ENCODE data around the gene ARHGAP10. TPM values are rescaled to one million over a fixed set of nuclear protein-coding genes. Genes with fewer than 3 reads are reported as not detected.

ARHGAP10 gene
- total RNA-seq, 1 donor from 2014 or later: 15.5 TPM

DNA sequence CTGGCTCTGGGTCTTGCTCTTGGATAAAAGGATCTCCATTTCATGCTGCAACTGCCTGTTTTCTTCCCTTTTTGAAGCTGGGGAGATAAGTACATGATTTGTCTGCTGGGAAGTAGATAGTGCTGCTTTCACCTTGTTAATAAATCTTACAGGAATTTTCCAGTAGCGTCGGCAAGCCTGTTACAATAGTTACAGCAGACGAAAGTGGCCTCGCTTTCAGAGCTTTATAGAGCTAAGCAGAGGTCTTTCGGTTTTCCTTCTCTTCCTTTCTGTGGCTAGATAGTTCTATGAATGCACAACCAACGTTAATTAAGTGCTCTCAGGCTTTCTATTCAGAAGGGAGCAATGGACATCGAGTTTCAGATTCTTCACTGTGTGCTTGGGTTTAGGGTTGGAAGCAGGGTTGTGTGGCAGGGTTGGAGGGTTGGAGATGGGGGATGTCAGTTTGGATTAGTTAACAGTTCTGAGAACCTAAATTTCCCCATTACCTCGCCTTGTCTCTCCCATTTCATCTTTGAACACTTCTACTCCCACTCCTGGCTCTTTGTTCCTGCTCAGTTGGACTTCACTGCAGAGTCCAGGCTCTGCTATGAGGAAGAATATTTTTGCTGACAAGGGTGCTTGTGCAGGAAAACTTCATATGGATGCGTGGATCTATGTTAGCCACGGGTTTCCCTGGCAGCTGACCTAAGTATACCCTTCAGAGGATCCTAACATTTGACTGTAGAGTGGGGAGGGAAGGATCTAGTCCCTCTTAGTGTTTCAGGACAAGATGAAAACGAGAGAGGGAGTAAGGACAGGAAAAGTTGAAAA, 237.9 kb downstream of the ARHGAP10 start:
- TF ChIP-seq, protein P1, sequence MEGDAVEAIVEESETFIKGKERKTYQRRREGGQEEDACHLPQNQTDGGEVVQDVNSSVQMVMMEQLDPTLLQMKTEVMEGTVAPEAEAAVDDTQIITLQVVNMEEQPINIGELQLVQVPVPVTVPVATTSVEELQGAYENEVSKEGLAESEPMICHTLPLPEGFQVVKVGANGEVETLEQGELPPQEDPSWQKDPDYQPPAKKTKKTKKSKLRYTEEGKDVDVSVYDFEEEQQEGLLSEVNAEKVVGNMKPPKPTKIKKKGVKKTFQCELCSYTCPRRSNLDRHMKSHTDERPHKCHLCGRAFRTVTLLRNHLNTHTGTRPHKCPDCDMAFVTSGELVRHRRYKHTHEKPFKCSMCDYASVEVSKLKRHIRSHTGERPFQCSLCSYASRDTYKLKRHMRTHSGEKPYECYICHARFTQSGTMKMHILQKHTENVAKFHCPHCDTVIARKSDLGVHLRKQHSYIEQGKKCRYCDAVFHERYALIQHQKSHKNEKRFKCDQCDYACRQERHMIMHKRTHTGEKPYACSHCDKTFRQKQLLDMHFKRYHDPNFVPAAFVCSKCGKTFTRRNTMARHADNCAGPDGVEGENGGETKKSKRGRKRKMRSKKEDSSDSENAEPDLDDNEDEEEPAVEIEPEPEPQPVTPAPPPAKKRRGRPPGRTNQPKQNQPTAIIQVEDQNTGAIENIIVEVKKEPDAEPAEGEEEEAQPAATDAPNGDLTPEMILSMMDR (IDR thresholded peaks at IDR 0.05; ENCODE audit: insufficient read depth, low read length, poor library complexity, severe bottlenecking): no peak
- no peaks in the 10 kb centered on the region for H3K27me3 ChIP-seq (ENCODE audit: control insufficient read depth, insufficient read depth, low read length)
- H3K4me3 ChIP-seq (ENCODE audit: low read depth, low read length): no peak overlapping the region
- DNase-seq (ENCODE audit: low read depth): no peak
- H3K36me3 ChIP-seq (ENCODE audit: control insufficient read depth, insufficient read depth, low read length): no peaks in the 10 kb centered on the region

DNA sequence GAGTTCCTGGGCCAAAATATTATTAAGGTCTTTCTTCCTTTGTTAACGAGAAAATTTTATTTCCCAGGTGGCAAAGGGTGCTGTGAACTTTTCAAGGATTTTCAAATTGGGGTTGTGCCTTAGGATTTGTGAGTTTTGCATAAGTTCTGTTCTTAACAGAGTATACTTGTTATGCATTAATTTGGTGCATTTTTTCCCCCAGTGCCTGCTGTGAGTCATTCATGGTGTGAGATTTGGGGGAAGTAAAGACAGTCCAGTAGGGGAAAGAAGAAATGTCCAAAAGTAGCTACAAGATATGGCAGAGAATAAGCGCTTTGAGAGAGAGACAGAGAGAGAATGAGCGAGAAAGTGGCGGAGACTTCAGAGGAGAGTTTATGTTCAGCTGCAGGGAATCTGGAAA, 239.2 kb downstream of the ARHGAP10 start:
- Histone ChIP-seq H3K27me3 (ENCODE audit: control insufficient read depth, insufficient read depth, low read length) (no peaks in the 10 kb centered on the region), H3K4me3 (ENCODE audit: low read depth, low read length) (no peak overlapping the region), H3K36me3 (ENCODE audit: control insufficient read depth, insufficient read depth, low read length) (no peaks in the 10 kb centered on the region)
- no peak for DNase-seq (ENCODE audit: low read depth)
- TF ChIP-seq, protein P1 (IDR thresholded peaks at IDR 0.05; ENCODE audit: insufficient read depth, low read length, poor library complexity, severe bottlenecking): no peak

DNA sequence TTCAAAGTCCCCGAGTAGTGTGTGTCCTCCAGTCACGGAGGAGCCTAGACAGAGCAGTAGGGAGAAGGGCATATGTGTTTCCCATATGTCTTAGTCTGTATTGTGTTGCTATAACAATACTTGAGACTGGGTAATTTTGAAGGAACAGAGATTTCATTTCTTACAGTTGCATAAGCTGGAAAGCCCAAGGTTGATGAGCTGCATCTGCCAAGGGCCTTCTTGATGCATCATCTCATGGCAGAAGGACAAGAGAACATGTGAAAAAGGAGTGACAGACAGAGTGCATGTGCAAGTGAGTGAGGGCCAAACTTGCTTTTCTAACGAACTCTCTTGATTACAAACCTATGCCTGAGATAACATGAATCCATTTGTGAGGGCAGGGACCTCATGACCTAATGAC, 243.4 kb downstream of the ARHGAP10 start:
- TF ChIP-seq, protein P1 (IDR thresholded peaks at IDR 0.05; ENCODE audit: insufficient read depth, low read length, poor library complexity, severe bottlenecking): no peak
- H3K4me3 ChIP-seq (ENCODE audit: low read depth, low read length): no peak overlapping the region
- H3K36me3 ChIP-seq (ENCODE audit: control insufficient read depth, insufficient read depth, low read length): no peaks in the 10 kb centered on the region
- DNase-seq (ENCODE audit: low read depth): no peak
- no peaks in the 10 kb centered on the region for H3K27me3 ChIP-seq (ENCODE audit: control insufficient read depth, insufficient read depth, low read length)

DNA sequence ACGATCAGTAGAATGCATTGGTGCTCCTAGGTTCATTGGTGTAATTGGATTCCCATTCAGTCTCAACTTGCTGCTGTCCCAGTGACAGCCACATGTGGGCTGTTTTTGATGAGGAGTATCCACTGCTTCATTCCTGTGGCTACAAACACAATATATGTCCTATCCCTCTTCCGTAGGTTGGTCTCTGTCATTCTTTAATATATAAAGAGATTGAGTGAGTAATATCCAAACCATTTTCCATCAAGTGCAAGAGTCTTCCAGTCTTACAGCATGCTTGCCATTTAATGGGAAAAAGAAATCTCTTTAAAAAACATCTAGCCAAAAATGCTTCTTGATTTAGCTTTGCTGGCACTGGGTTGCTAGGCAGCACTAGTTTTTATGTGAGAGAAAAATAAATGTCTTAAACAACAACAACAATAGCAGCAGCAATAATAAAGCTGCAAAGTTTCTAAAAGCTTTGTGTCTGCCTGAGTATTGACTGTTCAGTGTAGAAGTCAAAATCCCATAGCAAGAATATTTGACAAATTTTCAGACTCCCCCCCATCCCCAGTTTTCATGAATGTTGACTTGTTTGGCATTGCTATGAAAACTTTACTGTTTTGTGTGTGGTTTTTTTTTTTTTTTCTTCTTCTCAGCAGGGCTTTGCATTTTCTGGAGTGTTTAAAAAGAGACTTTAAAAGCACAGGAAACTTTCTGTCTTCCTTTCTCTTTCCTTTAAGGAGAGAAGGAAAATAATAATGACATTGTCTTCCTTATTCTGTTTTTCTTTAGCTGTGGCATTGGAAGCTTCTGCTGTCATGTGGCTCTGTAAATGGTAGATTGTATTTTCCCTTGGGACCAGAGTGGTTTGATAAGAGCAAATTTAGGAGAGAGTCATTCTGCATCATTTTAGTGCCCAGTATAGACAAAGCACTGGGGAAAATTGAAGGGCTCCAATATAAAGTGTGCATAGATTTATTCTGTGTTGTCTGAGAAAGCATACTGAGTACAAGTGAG, 244.3 kb downstream of the ARHGAP10 start:
- H3K36me3 ChIP-seq (ENCODE audit: control insufficient read depth, insufficient read depth, low read length): no peaks in the 10 kb centered on the region
- no peaks in the 10 kb centered on the region for H3K27me3 ChIP-seq (ENCODE audit: control insufficient read depth, insufficient read depth, low read length)
- no peak for DNase-seq (ENCODE audit: low read depth)
- no peak overlapping the region for H3K4me3 ChIP-seq (ENCODE audit: low read depth, low read length)
- TF ChIP-seq, protein P1 (IDR thresholded peaks at IDR 0.05; ENCODE audit: insufficient read depth, low read length, poor library complexity, severe bottlenecking): no peak

DNA sequence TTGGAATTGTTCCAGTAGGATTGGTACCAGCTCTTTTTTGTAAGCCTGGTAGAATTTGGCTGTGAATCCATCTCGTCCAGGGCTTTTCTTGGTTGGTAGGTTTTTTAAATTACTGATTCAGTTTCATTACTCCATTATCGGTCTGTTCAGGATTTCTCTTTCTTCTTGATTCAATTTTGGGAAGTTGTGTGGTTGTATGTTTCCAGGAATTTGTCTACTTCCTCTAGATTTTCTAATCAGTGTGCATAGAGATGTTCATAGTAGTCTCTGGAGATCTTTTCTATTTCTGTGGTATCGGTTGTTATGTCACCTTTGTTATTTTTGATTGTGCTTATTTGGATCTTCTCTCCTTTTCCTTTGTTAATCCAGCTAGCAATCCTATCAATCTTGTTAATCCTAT, 248.7 kb downstream of the ARHGAP10 start:
- H3K4me3 ChIP-seq (ENCODE audit: low read depth, low read length): no peak overlapping the region
- DNase-seq (ENCODE audit: low read depth): no peak
- H3K36me3 ChIP-seq (ENCODE audit: control insufficient read depth, insufficient read depth, low read length): no peaks in the 10 kb centered on the region
- TF ChIP-seq, protein P1 (IDR thresholded peaks at IDR 0.05; ENCODE audit: insufficient read depth, low read length, poor library complexity, severe bottlenecking): no peak
- H3K27me3 ChIP-seq (ENCODE audit: control insufficient read depth, insufficient read depth, low read length): no peaks in the 10 kb centered on the region

All from kidney epithelial cell (primary cell).